ENCODE measurements around the gene ID2. TPM values are rescaled to one million over a fixed set of nuclear protein-coding genes. Genes with fewer than 3 reads are reported as not detected.

ID2 gene
- polyA plus RNA-seq, 3 donors, result 282 to 2,821 (median 295) TPM

GRCh38 chr2:8663997-8664396 is 17.9 kb upstream of the ID2 start:
- no peaks in the 10 kb centered on the region for H3K79me2 ChIP-seq (ENCODE audit: insufficient read depth, low read length)
- H3K27me3 ChIP-seq (ENCODE audit: control insufficient read depth in 2 of 2, insufficient read depth in 2 of 2, low read length in 2 of 2), result peaks cover 0 to 3% of the 10 kb centered on the region in 2 donors
- no peaks in the 10 kb centered on the region for H4K20me1 ChIP-seq (ENCODE audit: insufficient read depth, low read length)
- peak overlapping the region in 2 of 7 donors; percentile 6 to 13 for H3K27ac Mint-ChIP-seq
- peaks cover 5 to 6% of the 10 kb centered on the region in 2 donors for H3K36me3 Mint-ChIP-seq
- peaks cover 14 to 17% of the 10 kb centered on the region in 2 donors for H3K4me1 ChIP-seq (ENCODE audit: control insufficient read depth in 1 of 2, insufficient read depth in 2 of 2, low read length in 2 of 2)
- H3K27ac ChIP-seq (ENCODE audit: low read depth in 1 of 2, low read length in 2 of 2), result no peak overlapping the region
- peaks cover 7 to 12% (median 9%) of the 10 kb centered on the region in 3 donors for H3K27me3 Mint-ChIP-seq (ENCODE audit: low read depth in 3 of 3)
- intact Hi-C loops (cut with micrococcal nuclease), result no loop called here
- H3K9ac ChIP-seq (ENCODE audit: insufficient read depth, low read length, poor library complexity, severe bottlenecking), result no peak overlapping the region
- H3K9me3 ChIP-seq (replicated peaks in 1 of 2; ENCODE audit: control insufficient read depth in 1 of 2, insufficient read depth in 1 of 2, low read length in 2 of 2), result no peaks in the 10 kb centered on the region
- H3K4me3 Mint-ChIP-seq, result no peak overlapping the region
- DNase-seq, result no peak
- no peak overlapping the region for H3K4me2 ChIP-seq (replicated peaks; ENCODE audit: extremely low read depth, low read length, poor library complexity, severe bottlenecking)
- H3K36me3 ChIP-seq (replicated peaks in 1 of 2; ENCODE audit: control insufficient read depth in 1 of 2, insufficient read depth in 2 of 2, low read length in 2 of 2), result no peaks in the 10 kb centered on the region
- peaks cover 0 to 2% (median 0%) of the 10 kb centered on the region in 7 donors for H3K9me3 Mint-ChIP-seq
- no peak overlapping the region for H3K4me3 ChIP-seq (replicated peaks in 1 of 3; ENCODE audit: low read depth in 2 of 3, low read length in 3 of 3)
- TF ChIP-seq CTCF (IDR thresholded peaks at IDR 0.05), result no peak
- H2AFZ ChIP-seq (ENCODE audit: insufficient read depth, low read depth, low read length, poor library complexity, severe bottlenecking), result peak overlapping the region; percentile 32
- WGBS (ENCODE audit: insufficient coverage), result 15% methylated on average over 12 of the region's 13 CpGs
- H3K4me1 Mint-ChIP-seq, result peaks cover 27% of the 10 kb centered on the region

- Mint-ChIP-seq H3K27me3 (ENCODE audit: low read depth in 3 of 3) (peaks cover 5 to 10% (median 9%) of the 10 kb centered on the region in 3 donors), H3K36me3 (no peaks in the 10 kb centered on the region), H3K9me3 (no peaks in the 10 kb centered on the region), H3K27ac (no peak overlapping the region), H3K4me3 (no peak overlapping the region), H3K4me1 (peaks cover 14% of the 10 kb centered on the region)
- DNase-seq, result no peak
- Histone ChIP-seq H3K36me3 (replicated peaks in 1 of 2; ENCODE audit: control insufficient read depth in 1 of 2, insufficient read depth in 2 of 2, low read length in 2 of 2) (no peaks in the 10 kb centered on the region), H3K4me1 (ENCODE audit: control insufficient read depth in 1 of 2, insufficient read depth in 2 of 2, low read length in 2 of 2) (peaks cover 0 to 3% of the 10 kb centered on the region in 2 donors), H4K20me1 (ENCODE audit: insufficient read depth, low read length) (no peaks in the 10 kb centered on the region), H3K27ac (ENCODE audit: low read depth in 1 of 2, low read length in 2 of 2) (no peak overlapping the region), H2AFZ (ENCODE audit: insufficient read depth, low read depth, low read length, poor library complexity, severe bottlenecking) (no peak overlapping the region), H3K9ac (ENCODE audit: insufficient read depth, low read length, poor library complexity, severe bottlenecking) (no peak overlapping the region), H3K4me3 (replicated peaks in 1 of 3; ENCODE audit: low read depth in 2 of 3, low read length in 3 of 3) (no peak overlapping the region), H3K9me3 (replicated peaks in 1 of 2; ENCODE audit: control insufficient read depth in 1 of 2, insufficient read depth in 1 of 2, low read length in 2 of 2) (no peaks in the 10 kb centered on the region), H3K4me2 (replicated peaks; ENCODE audit: extremely low read depth, low read length, poor library complexity, severe bottlenecking) (no peak overlapping the region), H3K79me2 (ENCODE audit: insufficient read depth, low read length) (no peaks in the 10 kb centered on the region), H3K27me3 (ENCODE audit: control insufficient read depth in 2 of 2, insufficient read depth in 2 of 2, low read length in 2 of 2) (peaks cover 0 to 3% of the 10 kb centered on the region in 2 donors)
- TF ChIP-seq CTCF (IDR thresholded peaks at IDR 0.05), result no peak
- intact Hi-C loops (cut with micrococcal nuclease), result loop anchor here in 1 of 2 donors (5.0 kb wide), 1 partner anchor 34 kb away; no protein-coding TSS in a partner anchor
- no CpG with 5 or more reads among the region's 5 CpGs for WGBS (ENCODE audit: insufficient coverage)
Observed at GRCh38 chr2:8666581-8666980, 15.3 kb upstream of the ID2 start.

All from CD14-positive monocyte (primary cell).